BLaER1 (cell line): ENCODE measurements around the gene TTYH2.
"Not testable (repeated sequence)": the region's sequence is repeated elsewhere in the genome, so short reads cannot be mapped to it uniquely, and the experiment has no call there.

Experiments
- H3K27ac ChIP-seq: shearing (Covaris generic); formaldehyde crosslinking; 2 replicates; pipeline ENCODE4 v1.8.1; 2022
- H3K27me3 ChIP-seq: shearing (Covaris generic); formaldehyde crosslinking; 2 replicates; pipeline ENCODE4 v1.8.1; 2022
- H3K36me3 ChIP-seq: shearing (Covaris generic); formaldehyde crosslinking; 2 replicates; pipeline ENCODE4 v1.8.1; 2022
- H3K4me1 ChIP-seq: shearing (Covaris generic); formaldehyde crosslinking; 2 replicates; pipeline ENCODE4 v1.8.1; 2022
- H3K4me2 ChIP-seq: shearing (Covaris generic); formaldehyde crosslinking; 2 replicates; pipeline ENCODE4 v1.8.1; 2022
- H3K4me3 ChIP-seq: shearing (Covaris generic); formaldehyde crosslinking; 2 replicates; pipeline ENCODE4 v1.8.1; 2022
- H3K9ac ChIP-seq: shearing (Covaris generic); formaldehyde crosslinking; 2 replicates; pipeline ENCODE4 v1.8.1; 2022
- H3K9me3 ChIP-seq: shearing (Covaris generic); formaldehyde crosslinking; 2 replicates; pipeline ENCODE4 v1.8.1; 2022
- H4K20me1 ChIP-seq: shearing (Covaris generic); formaldehyde crosslinking; 2 replicates; pipeline ENCODE4 v1.8.1; 2022
- Cebpa-rat ChIP-seq: shearing (Covaris generic); IDR thresholded peaks from 2 replicates; pipeline ENCODE4 v1.8.1; 2022

TTYH2 gene

GRCh38 chr17:74251569-74251968 is 38.2 kb downstream of the TTYH2 start:
- Histone ChIP-seq H3K27me3 (no peaks in the 10 kb centered on the region), H3K4me1 (peaks cover 29% of the 10 kb centered on the region), H3K36me3 (peaks cover 34% of the 10 kb centered on the region; the same call in 1 of the 2 replicates), H3K27ac (no peak overlapping the region), H4K20me1 (no peaks in the 10 kb centered on the region), H3K9me3 (peaks cover 5% of the 10 kb centered on the region; the same call in 1 of the 2 replicates), H3K4me2 (no peak overlapping the region), H3K4me3 (no peak overlapping the region), H3K9ac (no peak overlapping the region)
- no peak for TF ChIP-seq Cebpa-rat

DNA sequence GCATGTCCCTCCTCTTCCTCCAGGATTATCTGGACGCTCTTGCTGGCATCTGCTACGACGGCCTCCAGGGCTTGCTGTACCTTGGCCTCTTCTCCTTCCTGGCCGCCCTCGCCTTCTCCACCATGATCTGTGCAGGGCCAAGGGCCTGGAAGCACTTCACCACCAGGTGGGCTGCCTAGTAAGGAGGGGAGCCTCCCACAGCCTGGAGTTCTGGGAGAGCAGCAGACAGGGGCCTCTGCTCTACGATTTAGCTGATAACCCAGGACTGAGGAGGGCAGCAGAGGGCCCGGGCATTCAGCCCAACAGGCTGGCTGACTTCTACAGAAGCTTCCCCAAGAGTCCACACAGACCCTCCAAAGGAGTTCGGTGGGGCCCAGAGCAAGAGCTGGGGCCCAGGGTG is 38.8 kb downstream of the TTYH2 start:
- H3K4me1 ChIP-seq = peaks cover 29% of the 10 kb centered on the region
- H3K27me3 ChIP-seq = no peaks in the 10 kb centered on the region
- H3K4me2 ChIP-seq = no peak overlapping the region
- no peak for TF ChIP-seq Cebpa-rat
- H3K36me3 ChIP-seq = peaks cover 32% of the 10 kb centered on the region; the same call in 1 of the 2 replicates
- no peak overlapping the region for H3K9ac ChIP-seq
- no peak overlapping the region for H3K4me3 ChIP-seq
- no peak overlapping the region for H3K27ac ChIP-seq
- H4K20me1 ChIP-seq = no peaks in the 10 kb centered on the region
- H3K9me3 ChIP-seq = no peaks in the 10 kb centered on the region

GRCh38 chr17:74253036-74253435 is 39.7 kb downstream of the TTYH2 start:
- no peak for TF ChIP-seq Cebpa-rat
- no peak overlapping the region for H3K4me2 ChIP-seq
- H4K20me1 ChIP-seq = no peaks in the 10 kb centered on the region
- peaks cover 29% of the 10 kb centered on the region for H3K4me1 ChIP-seq
- H3K4me3 ChIP-seq = no peak overlapping the region
- peaks cover 28% of the 10 kb centered on the region; the same call in 1 of the 2 replicates for H3K36me3 ChIP-seq
- H3K9me3 ChIP-seq = no peaks in the 10 kb centered on the region
- no peak overlapping the region for H3K27ac ChIP-seq
- H3K27me3 ChIP-seq = no peaks in the 10 kb centered on the region
- H3K9ac ChIP-seq = no peak overlapping the region

GRCh38 chr17:74257311-74257710 is 43.9 kb downstream of the TTYH2 start:
- no peak for TF ChIP-seq Cebpa-rat
- no peak overlapping the region for H3K27ac ChIP-seq
- no peaks in the 10 kb centered on the region for H3K9me3 ChIP-seq
- no peak overlapping the region for H3K4me2 ChIP-seq
- no peak overlapping the region for H3K4me3 ChIP-seq
- H3K36me3 ChIP-seq = peaks cover 21% of the 10 kb centered on the region; the same call in 1 of the 2 replicates
- H3K27me3 ChIP-seq = no peaks in the 10 kb centered on the region
- no peak overlapping the region for H3K9ac ChIP-seq
- H4K20me1 ChIP-seq = 0 out of 2 replicates have a peak, but pooled peaks cover 12% of the 10 kb centered on the region
- peaks cover 36% of the 10 kb centered on the region for H3K4me1 ChIP-seq

GRCh38 chr17:74259667-74260524 is 46.5 kb downstream of the TTYH2 start:
- H3K9me3 ChIP-seq = no peaks in the 10 kb centered on the region
- H3K4me2 ChIP-seq = peak overlapping the region; percentile 61

DNA sequence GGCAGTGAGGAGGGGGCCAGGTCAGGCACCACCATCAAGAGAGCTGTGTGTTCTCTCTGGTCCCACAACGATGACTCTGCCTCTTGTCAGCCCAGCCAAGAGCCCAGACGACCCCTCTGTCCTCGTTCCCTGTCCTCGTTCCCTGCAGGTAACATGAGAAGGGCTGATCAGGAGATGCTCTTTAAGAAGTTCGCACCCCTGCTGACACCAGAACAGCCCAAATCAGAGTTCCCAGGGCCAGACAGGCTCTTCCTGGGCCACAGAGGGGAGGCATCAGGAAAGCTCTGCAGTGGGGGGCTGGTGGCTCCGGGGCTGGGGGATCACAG is 47.1 kb downstream of the TTYH2 start:
- Histone ChIP-seq H3K4me3 (no peak overlapping the region), H3K27ac (no peak overlapping the region), H3K9me3 (no peaks in the 10 kb centered on the region), H3K4me1 (peaks cover 29% of the 10 kb centered on the region), H4K20me1 (0 out of 2 replicates have a peak, but pooled peaks cover 12% of the 10 kb centered on the region), H3K4me2 (peak overlapping the region; percentile 61), H3K9ac (0 out of 2 replicates have a peak overlapping the region, but pooled peaks have one; percentile 1), H3K36me3 (peaks cover 7% of the 10 kb centered on the region; the same call in 1 of the 2 replicates), H3K27me3 (no peaks in the 10 kb centered on the region)
- TF ChIP-seq Cebpa-rat = no peak

More at GRCh38 chr17:74259667-74260524, 46.5 kb downstream of the TTYH2 start:
- TF ChIP-seq Cebpa-rat = no peak
- 0 out of 2 replicates have a peak overlapping the region, but pooled peaks have one; percentile 1 for H3K9ac ChIP-seq
- H3K27ac ChIP-seq = no peak overlapping the region
- peaks cover 7% of the 10 kb centered on the region; the same call in 1 of the 2 replicates for H3K36me3 ChIP-seq
- H3K27me3 ChIP-seq = no peaks in the 10 kb centered on the region
- 0 out of 2 replicates have a peak, but pooled peaks cover 12% of the 10 kb centered on the region for H4K20me1 ChIP-seq
- H3K4me3 ChIP-seq = no peak overlapping the region
- H3K4me1 ChIP-seq = peaks cover 29% of the 10 kb centered on the region

GRCh38 chr17:74262601-74263000 is 49.2 kb downstream of the TTYH2 start:
- Histone ChIP-seq H3K4me2 (no peak overlapping the region), H3K27me3 (no peaks in the 10 kb centered on the region), H3K36me3 (no peaks in the 10 kb centered on the region), H4K20me1 (0 out of 2 replicates have a peak, but pooled peaks cover 12% of the 10 kb centered on the region), H3K9ac (no peak overlapping the region), H3K27ac (no peak overlapping the region), H3K4me3 (no peak overlapping the region), H3K4me1 (peaks cover 29% of the 10 kb centered on the region), H3K9me3 (peaks cover 10% of the 10 kb centered on the region; the same call in 1 of the 2 replicates)
- TF ChIP-seq Cebpa-rat = no peak

GRCh38 chr17:74267054-74267453 is 53.7 kb downstream of the TTYH2 start:
- Histone ChIP-seq H3K4me1 (peaks cover 11% of the 10 kb centered on the region; the same call in 1 of the 2 replicates), H3K9me3 (peaks cover 15% of the 10 kb centered on the region; the same call in 1 of the 2 replicates)
- not testable (repeated sequence) for H3K4me3 ChIP-seq, H3K27me3 ChIP-seq, H3K27ac ChIP-seq, H3K9ac ChIP-seq, H3K36me3 ChIP-seq, H3K4me2 ChIP-seq, H4K20me1 ChIP-seq

DNA sequence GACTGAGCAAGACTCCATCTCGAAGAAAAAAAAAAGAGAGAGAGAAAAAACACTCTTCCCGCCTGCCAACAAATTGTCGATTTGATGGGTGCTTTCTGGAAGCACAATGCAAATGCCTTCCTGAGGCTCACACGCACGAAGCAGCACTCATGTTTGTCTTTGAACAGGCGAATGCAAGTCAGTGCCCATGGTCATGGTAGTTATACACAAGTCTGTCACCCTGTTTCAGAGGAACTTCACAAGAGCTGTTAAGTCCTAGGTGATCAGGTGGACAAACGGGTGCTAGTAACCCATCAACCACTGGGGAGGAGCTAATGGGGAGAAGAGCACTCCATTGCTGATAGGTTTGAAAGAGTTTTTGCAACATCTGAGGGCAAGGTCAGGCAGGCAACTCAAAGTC is 54.2 kb downstream of the TTYH2 start:
- H3K27ac ChIP-seq = no peak overlapping the region
- H3K9ac ChIP-seq = no peak overlapping the region
- H3K27me3 ChIP-seq = no peaks in the 10 kb centered on the region; the same call in 1 of the 2 replicates
- H3K4me3 ChIP-seq = no peak overlapping the region
- no peaks in the 10 kb centered on the region for H4K20me1 ChIP-seq
- no peaks in the 10 kb centered on the region for H3K36me3 ChIP-seq
- no peak overlapping the region for H3K4me2 ChIP-seq
- no peak for TF ChIP-seq Cebpa-rat
- H3K4me1 ChIP-seq = peaks cover 11% of the 10 kb centered on the region; the same call in 1 of the 2 replicates
- H3K9me3 ChIP-seq = peaks cover 15% of the 10 kb centered on the region; the same call in 1 of the 2 replicates

DNA sequence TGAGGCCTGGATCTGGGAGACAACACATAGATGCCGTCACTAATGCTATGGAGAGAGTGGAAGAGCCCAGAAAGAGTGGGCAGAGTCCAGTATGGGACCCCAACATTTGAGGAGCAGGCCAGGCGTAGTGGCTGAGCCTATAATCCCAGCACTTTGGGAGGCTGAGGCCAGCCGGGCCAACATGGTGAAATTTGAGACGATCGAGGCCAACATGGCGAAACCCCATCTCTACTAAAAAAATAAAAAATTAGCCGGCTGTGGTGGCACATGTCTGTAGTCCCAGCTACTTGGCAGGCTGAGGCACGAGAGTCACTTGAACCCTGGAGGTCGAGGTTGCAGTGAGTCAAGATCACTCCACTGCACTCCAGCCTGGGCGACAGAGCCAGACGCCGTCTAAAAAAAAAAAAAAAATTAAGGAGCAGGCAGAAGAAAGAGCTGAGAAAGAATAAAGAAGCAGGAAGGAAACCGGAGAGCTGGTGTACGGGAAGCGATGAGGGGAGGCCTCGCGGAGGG is 54.7 kb downstream of the TTYH2 start:
- Histone ChIP-seq H3K9me3 (peaks cover 15% of the 10 kb centered on the region; the same call in 1 of the 2 replicates), H3K36me3 (no peaks in the 10 kb centered on the region), H3K27ac (no peak overlapping the region), H4K20me1 (no peaks in the 10 kb centered on the region), H3K4me1 (peaks cover 11% of the 10 kb centered on the region; the same call in 1 of the 2 replicates), H3K27me3 (no peaks in the 10 kb centered on the region; the same call in 1 of the 2 replicates), H3K9ac (no peak overlapping the region), H3K4me3 (no peak overlapping the region), H3K4me2 (no peak overlapping the region)
- TF ChIP-seq Cebpa-rat = no peak
